Cardiac muscle cell (in vitro differentiated cells and primary cell): Measurements from ENCODE around the gene TNFRSF6B. TPM values are rescaled to one million over a fixed set of nuclear protein-coding genes. Genes with fewer than 3 reads are reported as not detected.
A peak's percentile ranks its signal among the peaks of the same experiment; 100 is the strongest.

Experiments
- DNase-seq, 2 donors: peaks; one replicate each; pipeline versions ENCODE4 v3.0.0 to v3.0.0-alpha.2; 2010 to 2017; ENCODE audit warnings: low read depth in 1 of 2, low spot score in 1 of 2
- H3K27ac ChIP-seq: fragments of 200-600 bp; sonication (generic); 2 replicates; pipeline ENCODE4 v1.5.1; 2016
- H3K27me3 ChIP-seq: fragments of 200-600 bp; sonication (generic); 2 replicates; pipeline ENCODE4 v1.6.0; 2016; ENCODE audit warnings: control low read depth
- H3K36me3 ChIP-seq: fragments of 200-600 bp; sonication (generic); 2 replicates; pipeline ENCODE4 v1.5.1; 2016; ENCODE audit warnings: control low read depth
- H3K4me1 ChIP-seq: fragments of 200-600 bp; sonication (generic); 2 replicates; pipeline ENCODE4 v1.8.1; 2017; ENCODE audit warnings: low read depth, mild to moderate bottlenecking, mixed run types
- H3K4me3 ChIP-seq: fragments of 200-600 bp; sonication (generic); 2 replicates; pipeline ENCODE4 v1.5.1; 2016; ENCODE audit warnings: mild to moderate bottlenecking
- H3K9me3 ChIP-seq: fragments of 200-600 bp; sonication (generic); 2 replicates; pipeline ENCODE4 v1.5.1; 2017; ENCODE audit warnings: low read depth, mild to moderate bottlenecking, control low read depth
- CTCF ChIP-seq: IDR thresholded peaks from 2 replicates; pipeline ENCODE4 v1.5.1; 2012; ENCODE audit warnings: low read depth, mild to moderate bottlenecking, low read length
- polyA plus RNA-seq: library from polyadenylated mRNA; unstranded; fragments of >200 nt; fragmentation: Nextera tagmentation; extraction: Ambion mirVana; gene quantifications from 2 replicates; pipeline ENCODE4 v1.2.1, GENCODE V29; 2016
- total RNA-seq: library from RNA; depleted of rRNA; stranded (reverse); fragments of >200 nt; gene quantifications from 2 replicates; pipeline ENCODE4 v1.2.3, GENCODE V29; 2016

Gene TNFRSF6B
- total and polyA plus RNA-seq, 2 experiments from 2014 or later = 4.9 to 10.3 TPM

DNA sequence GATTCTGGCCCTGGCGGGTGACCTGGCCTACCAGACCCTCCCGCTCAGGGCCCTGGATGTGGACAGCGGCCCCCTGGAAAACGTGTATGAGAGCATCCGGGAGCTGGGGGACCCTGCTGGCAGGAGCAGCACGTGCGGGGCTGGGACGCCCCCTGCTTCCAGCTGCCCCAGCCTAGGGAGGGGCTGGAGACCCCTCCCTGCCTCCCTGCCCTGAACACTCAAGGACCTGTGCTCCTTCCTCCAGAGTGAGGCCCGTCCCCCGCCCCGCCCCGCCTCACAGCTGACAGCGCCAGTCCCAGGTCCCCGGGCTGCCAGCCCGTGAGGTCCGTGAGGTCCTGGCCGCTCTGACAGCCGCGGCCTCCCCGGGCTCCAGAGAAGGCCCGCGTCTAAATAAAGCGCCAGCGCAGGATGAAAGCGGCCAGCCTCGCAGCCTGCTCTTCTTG is 42.3 kb downstream of the TNFRSF6B start:
- peak overlapping the region; percentile 74 for H3K27ac ChIP-seq
- peak overlapping the region; percentile 35 for H3K4me3 ChIP-seq
- no peaks in the 10 kb centered on the region for H3K27me3 ChIP-seq
- no peak for TF ChIP-seq CTCF
- H3K36me3 ChIP-seq = peaks cover 21% of the 10 kb centered on the region
- H3K9me3 ChIP-seq = no peaks in the 10 kb centered on the region
- H3K4me1 ChIP-seq = peaks cover 19% of the 10 kb centered on the region
- peak; percentile 29 to 87 for DNase-seq

GRCh38 chr20:63739130-63740069 is 42.9 kb downstream of the TNFRSF6B start, which contains the start of gene SLC2A4RG:
TSS of gene SLC2A4RG (plus strand) at chr20:63739776. CDS start at chr20:63739913, 137 bp downstream.
- Histone ChIP-seq H3K9me3 (no peaks in the 10 kb centered on the region), H3K4me3 (peak within 1 kb of the TSS; percentile 67), H3K36me3 (peaks cover 28% of the 10 kb centered on the region), H3K4me1 (peaks cover 19% of the 10 kb centered on the region), H3K27me3 (no peaks in the 10 kb centered on the region), H3K27ac (peak within 1 kb of the TSS; percentile 74)
- no peak for TF ChIP-seq CTCF
- DNase-seq = peak; percentile 83 to 92

- Histone ChIP-seq H3K4me3 (peak overlapping the region; percentile 67), H3K27ac (peak overlapping the region; percentile 64), H3K9me3 (no peaks in the 10 kb centered on the region), H3K4me1 (peaks cover 19% of the 10 kb centered on the region), H3K36me3 (peaks cover 26% of the 10 kb centered on the region), H3K27me3 (no peaks in the 10 kb centered on the region)
- DNase-seq = peak; percentile 46 to 64
- TF ChIP-seq CTCF = no peak
These were observed 43.7 kb downstream of the TNFRSF6B start for GRCh38 chr20:63740070-63740626.

DNA sequence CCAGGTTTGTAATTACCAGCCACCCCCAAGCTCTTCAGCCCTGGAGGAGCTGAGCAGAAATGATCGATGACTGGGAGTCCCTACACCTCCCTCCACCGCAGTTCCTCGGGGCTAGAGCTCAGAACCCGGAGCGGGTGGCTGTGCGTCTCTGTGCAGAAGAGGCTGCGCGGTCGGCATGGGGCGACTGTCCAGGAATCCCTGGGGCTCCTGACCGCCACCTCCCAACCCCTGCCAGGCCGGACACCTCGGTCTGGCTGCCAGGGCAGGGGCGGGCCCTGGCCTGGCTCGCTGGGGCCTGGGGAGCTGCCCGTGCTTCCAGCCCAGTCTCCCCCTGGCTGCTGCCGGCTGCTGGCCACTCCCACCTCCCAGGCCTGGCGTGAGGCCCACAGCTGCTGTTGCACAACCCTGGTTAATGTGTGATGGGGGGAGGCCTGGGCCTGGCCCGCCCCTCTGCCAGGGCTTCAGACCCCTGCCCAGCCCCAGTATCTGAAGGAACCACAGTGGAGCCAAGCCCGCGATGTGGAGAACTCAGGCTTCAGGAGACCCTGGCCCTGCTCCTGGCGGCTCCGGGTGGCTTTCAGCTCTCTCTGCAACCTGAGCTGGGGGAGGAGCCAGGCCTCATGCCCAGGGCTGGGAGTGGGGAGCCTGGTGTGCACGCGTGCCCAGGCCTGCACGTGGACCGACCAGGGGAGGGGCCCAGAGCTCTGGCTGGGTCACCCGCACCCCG is 44.3 kb downstream of the TNFRSF6B start:
- TF ChIP-seq CTCF = peak; percentile 11
- Histone ChIP-seq H3K4me1 (peaks cover 19% of the 10 kb centered on the region), H3K9me3 (no peaks in the 10 kb centered on the region), H3K36me3 (peaks cover 29% of the 10 kb centered on the region), H3K27me3 (no peaks in the 10 kb centered on the region), H3K4me3 (peak overlapping the region; percentile 67), H3K27ac (peak overlapping the region; percentile 64)
- peak; percentile 84 to 94 for DNase-seq

- Histone ChIP-seq H3K36me3 (peaks cover 30% of the 10 kb centered on the region), H3K27me3 (no peaks in the 10 kb centered on the region), H3K27ac (peak overlapping the region; percentile 64), H3K4me1 (peaks cover 19% of the 10 kb centered on the region), H3K4me3 (peak overlapping the region; percentile 67), H3K9me3 (no peaks in the 10 kb centered on the region)
- TF ChIP-seq CTCF = no peak
- no peak for DNase-seq
These were observed 44.9 kb downstream of the TNFRSF6B start for GRCh38 chr20:63741354-63741675.
